ENCODE results near the gene SEMA3C.

GRCh38 chr7:80838643-80839042 is 80.2 kb downstream of the SEMA3C start:
- TF ChIP-seq CTCF (IDR thresholded peaks at IDR 0.05): no peak
- no peak for TF ChIP-seq POLR2AphosphoS5 (IDR thresholded peaks at IDR 0.05)
- TF ChIP-seq POLR2A (IDR thresholded peaks at IDR 0.05): no peak

All from sigmoid colon (tissue), 4 donors.